Activated naive CD4-positive, alpha-beta T cell treated with Interleukin-2 at 50 U/mL for 16 hours (primary cell): ENCODE data around the gene RIMKLA.

Source experiments
- DNase-seq: peaks from one replicate; pipeline ENCODE4 v3.0.0-alpha.2; 2020

The RIMKLA gene, protein sequence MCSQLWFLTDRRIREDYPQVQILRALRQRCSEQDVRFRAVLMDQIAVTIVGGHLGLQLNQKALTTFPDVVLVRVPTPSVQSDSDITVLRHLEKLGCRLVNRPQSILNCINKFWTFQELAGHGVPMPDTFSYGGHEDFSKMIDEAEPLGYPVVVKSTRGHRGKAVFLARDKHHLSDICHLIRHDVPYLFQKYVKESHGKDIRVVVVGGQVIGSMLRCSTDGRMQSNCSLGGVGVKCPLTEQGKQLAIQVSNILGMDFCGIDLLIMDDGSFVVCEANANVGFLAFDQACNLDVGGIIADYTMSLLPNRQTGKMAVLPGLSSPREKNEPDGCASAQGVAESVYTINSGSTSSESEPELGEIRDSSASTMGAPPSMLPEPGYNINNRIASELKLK

DNA sequence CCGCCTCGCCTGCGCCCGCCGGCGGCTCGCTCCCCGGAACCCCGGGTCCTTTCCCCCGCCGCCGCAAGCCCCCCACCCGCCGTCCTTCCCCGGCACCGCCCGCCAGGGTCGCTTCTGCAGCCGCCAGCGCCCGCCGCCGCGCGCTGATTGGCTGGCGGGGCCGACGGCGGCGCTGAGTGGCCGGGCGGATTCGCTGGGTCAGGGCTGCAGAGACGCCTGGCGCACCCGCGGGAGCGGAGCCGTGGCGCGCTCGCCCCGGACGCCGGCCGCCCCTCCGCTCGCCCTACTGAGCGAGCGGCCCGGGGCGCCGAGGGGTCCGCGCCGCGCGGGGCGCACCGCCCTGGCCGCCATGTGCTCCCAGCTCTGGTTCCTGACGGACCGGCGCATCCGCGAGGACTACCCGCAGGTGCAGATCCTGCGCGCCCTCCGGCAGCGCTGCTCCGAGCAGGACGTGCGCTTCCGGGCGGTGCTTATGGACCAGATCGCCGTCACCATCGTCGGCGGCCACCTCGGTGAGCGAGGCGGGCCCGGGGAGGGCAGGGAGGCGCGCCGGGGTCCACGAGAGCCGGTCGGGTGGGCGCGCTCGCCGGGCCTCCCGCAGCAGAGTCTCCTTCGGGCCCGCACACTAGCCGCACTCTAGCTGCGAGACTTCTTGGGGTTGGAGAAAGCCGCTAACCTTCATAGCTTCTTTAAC lies at the start of gene RIMKLA:
TSS of gene RIMKLA (plus strand) at position 207 of the 694 bp plus-strand sequence. CDS start at position 350, 143 bp downstream.
- DNase-seq, result peak; percentile 46

DNA sequence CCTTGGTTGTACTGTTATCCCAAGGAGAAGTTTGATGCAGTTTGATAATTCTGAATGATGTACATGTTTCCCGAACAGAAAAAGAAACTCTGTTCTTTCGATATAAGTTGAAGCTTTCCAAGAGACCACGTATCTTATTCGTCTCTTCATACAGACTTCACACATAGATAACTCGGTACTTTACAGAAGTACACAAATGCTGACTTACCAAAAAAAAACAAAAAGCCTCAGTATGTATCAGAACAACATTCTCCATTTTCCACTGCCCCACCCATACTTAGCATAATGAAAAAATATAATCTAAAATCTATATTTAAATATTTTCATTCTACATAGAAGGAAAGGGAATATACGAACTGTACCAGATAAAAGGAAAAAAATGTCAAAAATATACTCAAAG lies 47.7 kb upstream of the RIMKLA start:
- no peak for DNase-seq

DNA sequence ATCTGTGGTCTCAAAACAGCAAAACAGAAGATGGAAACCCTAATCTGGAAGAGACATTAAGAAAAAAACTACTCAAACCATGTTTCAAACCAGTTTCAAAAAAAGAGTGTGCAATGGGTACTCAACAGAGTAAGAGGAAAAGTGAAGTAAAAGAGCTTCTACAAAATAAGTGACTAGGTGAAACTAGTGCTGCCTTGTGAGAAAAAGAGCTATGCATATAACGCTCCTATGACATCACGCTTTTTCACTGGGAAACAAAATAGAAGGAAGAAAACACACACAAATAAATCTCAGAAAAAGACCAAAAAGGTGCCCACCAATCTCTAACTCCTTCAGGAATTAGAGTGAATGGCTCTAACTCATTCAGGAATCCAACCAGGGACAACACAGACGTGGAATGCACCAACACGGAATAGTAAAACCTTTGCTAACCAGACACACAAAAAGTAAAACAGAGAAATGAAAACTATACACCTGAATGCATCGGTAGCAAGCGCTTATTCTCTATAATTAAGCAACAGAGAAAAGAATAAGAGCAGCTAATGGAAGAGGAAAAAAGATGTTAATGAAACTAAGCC lies 46.8 kb upstream of the RIMKLA start:
- no peak for DNase-seq

DNA sequence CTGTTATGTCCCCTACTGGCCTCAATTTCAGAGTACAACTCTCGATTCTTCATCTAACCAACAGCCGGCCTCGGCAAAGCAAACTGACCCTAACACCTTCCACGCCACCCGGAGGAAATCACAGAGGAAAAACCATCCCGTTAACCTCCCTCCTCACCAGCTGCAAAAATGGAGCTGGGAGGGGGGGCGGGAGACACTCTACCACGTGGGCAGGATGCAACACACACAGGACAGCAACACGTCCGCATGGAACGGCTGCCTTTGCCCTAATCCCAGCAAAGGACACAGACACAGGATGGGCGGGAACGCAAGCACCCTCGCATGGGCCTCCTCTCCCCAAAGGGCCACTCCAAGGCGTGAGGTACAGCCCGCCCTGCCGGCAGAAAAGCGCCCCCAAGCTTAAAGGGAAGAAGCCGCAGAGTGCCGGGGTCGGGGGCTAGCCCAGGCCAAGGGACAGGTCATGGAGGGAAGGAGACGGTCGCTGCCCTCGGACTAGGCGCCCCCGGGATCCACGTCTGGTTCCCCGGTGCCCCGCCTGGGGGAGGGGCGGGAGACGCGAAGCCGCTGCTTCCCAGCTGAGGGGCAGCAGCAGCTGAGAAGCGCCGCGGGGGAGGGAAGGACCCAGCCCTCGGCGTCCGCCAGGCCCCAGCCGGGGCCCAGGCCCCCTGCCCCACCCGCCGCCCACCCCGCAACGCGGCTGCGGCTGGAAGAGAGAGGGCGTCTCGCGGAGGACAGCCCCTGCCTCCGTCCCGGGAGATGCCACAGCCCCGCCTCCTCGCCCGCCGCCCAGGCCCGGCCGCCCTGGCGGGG lies 46.1 kb upstream of the RIMKLA start:
- DNase-seq, result peak; percentile 40

DNA sequence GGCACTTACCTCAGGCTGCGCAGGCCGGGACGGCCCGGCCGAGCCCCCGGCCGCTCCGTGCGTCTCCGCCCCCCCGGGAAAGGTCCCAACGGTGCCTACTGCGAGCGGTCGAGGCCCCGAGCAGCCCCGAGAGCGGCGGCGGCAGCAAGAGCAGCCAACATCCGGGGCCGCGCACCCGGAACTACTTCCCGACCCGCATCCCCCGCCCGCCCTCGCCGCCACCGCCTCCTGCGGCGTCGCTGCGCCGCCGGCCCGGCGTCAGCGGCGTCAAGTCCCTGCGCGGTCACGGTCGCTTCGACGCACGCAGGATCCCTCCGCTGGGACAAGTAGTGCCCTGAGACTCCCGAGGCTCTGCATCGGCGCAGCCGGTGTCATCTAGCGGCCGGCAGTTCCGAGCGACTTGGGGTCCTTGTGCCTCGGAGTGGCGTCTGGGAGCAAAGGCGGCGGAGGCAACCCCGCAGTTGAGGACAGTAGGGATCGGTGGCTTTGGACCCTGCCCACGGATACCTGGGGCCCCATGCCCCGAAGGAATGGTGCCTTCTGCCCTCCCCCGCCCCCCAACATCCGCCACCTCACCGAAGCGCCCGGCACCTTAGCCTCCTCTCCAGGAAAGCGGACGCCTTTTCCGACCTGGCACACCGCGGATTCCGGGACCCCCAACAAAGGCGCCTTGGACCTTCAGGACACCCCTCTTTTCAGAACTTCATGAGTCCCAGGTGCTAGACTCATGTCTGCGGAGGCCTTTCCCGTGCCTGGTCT lies 45.4 kb upstream of the RIMKLA start, which contains the start of gene FOXJ3:
TSS of gene FOXJ3 (minus strand) at position 186 of the 759 bp plus-strand sequence. CDS start 24,142 bp downstream, outside the sequence.
- DNase-seq, result peak; percentile 94

DNA sequence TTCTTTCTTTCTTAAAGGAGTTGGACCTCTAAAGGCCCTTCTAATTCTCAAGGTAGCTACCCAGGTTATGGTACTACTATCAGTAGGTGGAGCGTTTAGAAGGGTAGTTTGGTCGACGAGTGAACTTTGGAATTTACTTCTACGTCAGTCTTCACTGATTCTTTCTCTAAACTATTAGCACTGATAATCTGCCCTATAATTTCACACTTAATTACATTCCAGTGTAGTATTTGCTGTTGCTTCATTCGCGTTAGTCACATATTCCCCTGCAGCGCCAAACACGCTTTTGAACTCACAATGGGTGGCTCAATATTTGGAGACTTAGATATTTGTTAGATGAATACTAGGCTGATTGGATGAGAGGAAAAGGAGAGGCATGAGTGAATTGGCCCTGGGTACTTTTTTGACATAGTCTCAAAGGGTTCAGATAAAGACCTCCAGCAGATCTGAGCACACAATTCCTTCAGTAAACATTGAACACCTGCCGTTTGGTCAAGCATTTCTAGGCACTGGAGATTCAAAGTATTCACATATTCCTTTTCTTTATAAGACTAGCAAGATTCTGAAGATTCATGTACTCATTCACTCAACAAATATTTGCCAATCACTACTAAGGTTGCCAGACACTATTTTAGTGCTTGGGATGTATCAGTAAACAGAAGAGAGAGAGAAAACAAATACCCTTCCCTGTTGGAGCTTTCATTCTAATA lies 44.6 kb upstream of the RIMKLA start:
- DNase-seq, result no peak

DNA sequence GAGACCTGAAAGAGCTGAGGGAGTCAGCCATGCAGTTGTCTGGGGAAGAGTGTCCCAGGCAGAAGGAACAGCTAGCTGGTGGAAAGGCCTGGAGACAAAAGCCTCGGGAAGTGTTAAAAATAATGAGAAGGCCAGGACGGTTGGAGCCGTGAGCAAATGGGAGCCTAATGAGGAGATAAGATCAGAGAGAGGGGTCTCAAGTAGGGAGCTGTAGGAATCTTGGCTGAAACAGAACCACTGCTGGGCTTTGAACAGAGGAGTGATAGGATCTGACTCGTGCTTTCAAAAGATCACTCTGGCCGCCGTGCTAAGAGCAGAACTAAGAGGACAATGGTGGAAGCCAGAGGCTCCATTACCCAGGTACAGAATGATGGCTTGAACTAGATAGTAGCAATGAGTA lies 43.6 kb upstream of the RIMKLA start:
- DNase-seq, result no peak

DNA sequence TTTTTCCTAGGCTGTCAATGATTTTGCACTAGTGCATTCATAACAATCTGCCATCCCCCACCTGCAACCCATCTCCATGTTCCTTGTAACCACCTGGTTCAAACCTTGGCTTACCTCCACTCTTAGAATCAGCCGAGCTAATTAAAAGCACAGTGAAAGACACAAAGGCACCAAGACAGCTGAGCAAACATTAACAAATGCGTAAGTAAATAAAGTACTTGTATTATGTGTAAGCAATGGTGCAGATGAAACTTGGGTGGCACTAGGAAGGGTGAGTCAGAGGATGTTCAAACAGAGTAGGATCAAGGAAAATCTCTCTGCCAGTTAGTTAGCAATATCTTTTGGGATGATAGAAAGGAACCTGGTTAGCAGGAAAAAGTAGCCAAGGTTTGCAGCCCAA lies 40.5 kb upstream of the RIMKLA start:
- no peak for DNase-seq

DNA sequence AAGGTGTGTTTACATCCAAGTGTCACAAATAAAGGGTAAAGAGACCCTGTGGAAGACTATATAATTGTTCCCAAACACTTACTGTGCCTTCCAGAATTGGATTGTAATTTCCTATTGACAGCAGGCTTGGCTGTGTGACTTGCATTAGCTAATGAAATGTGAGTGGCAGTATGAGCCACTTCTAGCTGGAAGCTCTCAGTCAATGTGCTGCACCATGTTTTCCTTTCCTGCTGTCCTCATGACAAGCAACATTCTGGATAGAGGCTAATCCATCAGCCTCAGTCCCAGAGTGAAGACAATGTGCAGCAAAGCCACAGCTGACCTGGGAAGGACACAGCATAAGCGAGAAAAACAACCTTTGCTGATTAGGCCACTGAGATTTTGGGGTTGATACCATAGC lies 39.7 kb upstream of the RIMKLA start:
- no peak for DNase-seq

DNA sequence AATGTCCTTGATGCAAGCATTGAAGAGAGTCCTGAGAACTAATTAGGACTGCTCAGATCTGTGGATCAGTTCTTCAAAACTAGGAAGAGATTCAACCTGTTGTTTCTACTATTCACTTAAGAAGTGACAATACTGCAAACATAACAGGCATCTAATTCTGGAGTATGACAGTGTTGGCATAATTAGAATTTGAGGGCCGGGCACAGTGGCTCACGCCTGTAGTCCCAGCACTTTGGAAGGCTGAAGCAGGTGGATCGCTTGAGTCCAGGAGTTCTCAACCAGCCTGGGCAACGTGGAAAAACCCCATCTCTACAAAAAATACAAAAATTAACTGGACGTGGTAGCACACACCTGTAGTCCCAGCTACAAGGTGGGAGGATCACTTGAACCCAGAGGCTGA lies 37.5 kb upstream of the RIMKLA start:
- DNase-seq, result no peak

DNA sequence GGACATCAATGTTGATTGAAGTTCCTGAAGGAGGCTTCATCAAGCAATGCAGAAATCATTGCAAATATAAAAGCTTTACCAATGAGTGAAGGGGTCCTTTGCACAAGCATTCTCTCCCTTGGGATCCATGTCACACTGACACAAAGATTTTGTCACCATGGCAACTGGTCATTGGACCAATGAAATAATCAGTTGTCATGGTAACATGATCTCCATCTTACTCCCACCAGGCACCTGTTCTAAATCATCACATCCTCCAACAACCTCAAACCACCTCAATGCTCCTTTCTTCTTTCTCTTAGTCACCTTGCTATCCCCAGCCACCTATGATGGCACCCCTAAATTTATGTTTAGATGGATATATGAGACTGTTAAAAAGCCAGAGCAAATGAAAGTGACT lies 32.1 kb upstream of the RIMKLA start:
- DNase-seq, result no peak

DNA sequence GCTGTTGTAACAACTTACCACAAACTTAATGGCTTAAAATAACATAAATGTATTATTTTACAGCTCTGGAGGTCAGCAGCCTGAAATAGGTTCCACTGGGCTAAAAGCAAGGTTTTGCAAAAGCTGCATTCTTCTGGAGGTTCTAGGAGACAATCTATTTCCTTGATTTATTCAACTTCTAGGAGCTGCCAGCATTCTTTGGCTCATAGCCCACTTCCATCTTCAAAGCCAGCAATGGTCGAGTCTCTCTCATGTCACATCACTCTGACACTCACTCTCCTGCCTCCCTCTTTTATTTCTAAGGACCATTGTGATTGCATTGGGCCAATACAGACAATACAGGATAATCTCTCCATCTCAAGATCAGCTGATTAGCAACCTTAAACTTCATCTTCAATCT lies 30.5 kb upstream of the RIMKLA start:
- no peak for DNase-seq

DNA sequence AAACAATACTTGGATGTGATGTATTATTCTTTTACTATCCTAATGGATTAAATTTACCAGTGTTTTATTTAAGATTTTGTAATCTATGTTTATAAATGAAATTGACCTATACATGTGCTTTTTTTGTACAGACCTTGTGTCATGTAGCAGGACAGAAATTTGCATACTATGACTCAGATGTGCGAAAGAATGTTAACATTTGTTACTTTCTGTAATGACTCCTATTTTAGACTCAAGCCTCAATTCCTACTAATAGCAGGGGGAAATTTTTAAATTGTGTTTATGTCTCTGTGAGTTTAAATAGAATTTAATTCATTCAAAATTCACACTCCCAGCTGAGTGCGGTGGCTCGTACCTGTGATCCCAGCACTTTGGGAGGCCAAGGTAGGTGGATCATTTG lies 21.8 kb upstream of the RIMKLA start:
- no peak for DNase-seq

DNA sequence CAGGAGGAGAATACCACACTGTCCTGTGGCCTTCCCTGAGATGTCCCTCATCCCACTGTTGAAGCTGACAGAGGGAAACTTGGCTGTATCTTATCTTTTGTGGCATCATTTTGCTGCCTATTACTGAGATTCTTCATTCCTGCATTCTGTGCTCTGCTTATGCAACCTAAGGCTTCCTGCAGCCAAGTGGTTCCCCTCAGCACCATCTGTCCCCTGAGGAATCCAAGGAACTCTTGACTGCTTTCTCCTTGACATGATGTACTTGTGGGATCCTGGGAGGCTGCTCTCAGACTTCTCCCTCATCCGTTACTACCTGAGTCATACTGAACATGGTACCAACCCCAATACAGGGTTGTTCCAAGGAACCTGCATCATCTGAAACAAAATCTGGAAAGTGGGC lies 21.1 kb upstream of the RIMKLA start:
- DNase-seq, result no peak

DNA sequence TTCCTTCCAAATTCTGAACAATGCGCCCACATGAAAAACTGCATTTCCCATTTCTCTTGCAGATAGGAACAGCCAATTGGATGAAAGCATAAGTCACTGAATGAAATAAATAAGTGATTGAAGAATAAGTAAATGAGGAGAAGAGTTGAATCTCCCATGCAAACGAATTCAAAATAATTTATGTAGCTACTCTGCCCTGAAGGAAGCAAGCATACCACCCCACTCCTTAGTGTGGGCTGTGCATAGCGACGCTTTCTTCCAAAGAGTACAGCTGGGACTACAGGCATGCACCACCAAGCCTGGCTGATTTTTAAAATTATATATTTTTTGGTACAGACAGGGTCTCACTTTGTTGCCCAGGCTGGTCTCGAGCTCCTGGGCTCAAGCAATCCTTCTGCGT lies 16.5 kb upstream of the RIMKLA start:
- DNase-seq, result no peak

DNA sequence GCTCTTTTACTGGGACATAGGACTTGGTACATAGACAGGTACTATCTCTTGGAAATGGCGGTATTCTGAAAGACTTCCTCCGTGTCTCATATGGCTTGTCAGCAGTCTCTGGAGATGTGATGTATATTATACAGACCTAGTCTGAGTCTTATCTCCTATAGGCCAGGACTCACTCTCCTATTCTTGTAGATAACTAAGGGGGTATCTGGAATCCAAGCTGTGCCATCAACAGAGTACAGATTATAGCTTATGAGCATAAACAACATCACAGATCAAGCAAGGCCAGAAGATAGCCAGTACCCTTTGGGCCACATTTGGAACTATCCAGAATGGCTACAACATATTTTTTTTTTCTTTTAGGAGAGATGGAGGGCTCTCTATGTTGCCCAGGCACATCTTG lies 16.1 kb upstream of the RIMKLA start:
- DNase-seq, result no peak

DNA sequence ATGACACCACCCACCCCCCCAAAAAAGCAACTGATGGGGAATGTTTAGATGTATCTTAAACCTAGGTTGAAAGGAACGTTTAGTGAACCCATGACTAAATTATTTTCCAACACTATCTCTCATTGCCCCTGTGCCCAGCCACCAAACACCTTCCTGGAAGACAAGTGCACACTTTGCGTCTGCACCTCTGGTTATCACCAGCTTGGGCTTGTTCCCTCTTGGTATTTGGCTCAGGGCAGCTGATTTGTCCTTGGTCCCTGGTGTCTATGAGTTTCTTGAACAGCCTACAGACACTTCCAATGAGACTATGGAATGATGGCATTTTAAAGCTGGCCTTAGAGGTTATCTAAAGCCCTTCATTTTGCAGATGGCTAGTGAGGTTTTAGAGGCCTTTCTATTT lies 15.5 kb upstream of the RIMKLA start:
- no peak for DNase-seq

DNA sequence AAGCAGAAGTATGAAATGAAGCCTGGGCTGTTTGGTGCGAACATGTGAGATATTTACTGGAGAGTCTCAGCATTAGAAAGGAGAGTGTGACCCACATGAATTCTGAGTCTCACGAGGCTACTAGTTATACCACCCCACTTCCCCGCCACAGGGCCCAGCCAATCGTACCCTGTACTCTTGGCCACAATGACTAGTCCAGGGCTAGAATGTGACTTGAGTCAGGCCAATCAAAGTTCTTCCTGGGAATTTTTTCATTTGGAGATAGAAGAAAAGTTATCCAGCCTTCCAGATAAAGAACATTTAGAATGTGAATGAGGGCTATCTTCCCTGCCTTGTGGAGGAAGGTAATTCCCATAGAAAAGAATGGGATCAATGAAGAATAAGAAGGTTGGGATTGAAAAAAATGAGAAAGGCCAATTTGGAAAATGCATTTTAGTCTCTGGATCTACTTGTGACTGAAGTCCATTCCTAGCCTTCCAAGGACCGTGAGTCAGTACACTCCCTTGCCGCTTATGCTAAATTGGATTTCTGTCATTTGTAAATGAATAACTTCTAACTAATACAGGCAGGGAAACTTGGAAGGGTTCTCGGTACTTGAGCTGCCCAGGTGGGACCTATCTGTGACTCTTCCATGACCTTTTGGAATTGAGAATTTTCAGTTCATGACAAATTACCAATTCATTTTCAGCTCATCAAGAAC lies 12.3 kb upstream of the RIMKLA start:
- no peak for DNase-seq

DNA sequence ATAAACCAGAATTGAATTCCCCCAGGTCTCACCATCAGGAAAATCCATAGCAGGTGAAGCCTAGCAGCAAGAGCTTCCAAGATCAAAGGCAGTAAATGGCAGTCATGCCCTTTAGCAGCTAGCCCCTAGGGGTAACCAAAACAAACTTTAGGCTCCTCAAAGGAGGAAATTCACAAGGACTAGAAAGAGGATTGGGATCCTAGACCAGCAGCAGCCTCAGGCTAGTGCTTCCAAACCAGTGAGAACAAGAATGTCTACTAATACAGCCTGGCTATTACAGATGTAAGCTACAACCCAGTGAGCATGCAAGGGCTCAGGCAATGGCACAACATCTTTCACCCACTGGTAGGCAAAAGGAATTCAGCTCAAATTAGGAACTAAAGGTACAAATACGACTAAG lies 11.1 kb upstream of the RIMKLA start:
- no peak for DNase-seq

DNA sequence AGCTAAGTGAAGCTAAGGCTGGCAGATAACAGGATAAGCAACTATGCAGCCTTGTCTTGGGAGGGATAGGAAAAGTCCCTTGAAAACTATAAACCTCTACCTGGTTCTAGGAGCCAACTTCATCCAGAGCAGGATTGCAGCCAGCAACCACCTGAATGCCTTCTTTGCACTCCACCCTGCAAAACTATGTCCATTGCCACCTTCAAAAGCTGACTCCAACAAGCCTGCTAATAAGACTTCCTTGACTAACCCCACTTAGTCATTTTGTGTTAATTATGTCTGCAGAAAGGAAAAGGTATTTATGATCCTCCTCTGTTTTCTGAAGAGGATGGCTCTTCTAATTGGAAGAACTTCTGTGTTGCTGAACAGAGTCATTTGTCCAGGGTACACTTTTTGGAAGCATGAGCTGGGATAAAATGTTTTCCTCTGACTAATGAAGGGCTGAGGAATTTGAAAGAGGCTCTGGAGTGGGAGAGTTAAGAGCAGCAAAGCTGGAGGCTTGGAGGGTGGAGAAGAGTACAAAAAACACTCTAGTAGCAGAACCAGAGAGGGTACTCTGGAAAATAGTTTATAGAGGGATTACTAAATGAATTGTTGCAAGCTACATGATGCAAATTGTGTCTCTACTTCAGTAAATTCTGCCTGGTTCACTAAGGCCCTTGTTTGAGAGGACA lies 9.6 kb upstream of the RIMKLA start:
- no peak for DNase-seq

DNA sequence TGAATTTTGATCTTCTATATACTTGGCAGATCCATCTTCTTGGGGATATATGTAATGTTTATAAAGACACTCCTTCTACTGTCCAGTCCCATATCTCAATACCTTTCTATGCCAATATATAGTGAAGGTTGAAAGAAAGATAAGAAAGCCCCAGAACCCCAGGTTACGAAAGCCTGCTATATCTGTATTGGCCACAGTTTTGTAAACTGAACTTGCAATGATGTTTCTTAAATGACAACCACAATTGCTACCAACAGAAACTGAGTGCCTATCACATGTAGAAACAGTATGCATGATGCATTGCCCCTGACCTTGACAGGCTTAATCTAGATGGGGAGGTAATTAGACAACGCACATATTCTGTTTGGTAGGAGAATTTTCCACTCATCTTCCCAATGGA lies 7.8 kb upstream of the RIMKLA start:
- no peak for DNase-seq
